Measurements from ENCODE around the gene HSD11B1. TPM values are rescaled to one million over a fixed set of nuclear protein-coding genes. Genes with fewer than 3 reads are reported as not detected.

Gene HSD11B1
- total RNA-seq, 1 donor from 2014 or later: 0.75 TPM

GRCh38 chr1:209723265-209723664 is 18.6 kb downstream of the HSD11B1 start:
- H3K4me3 ChIP-seq (ENCODE audit: low read depth, low read length): no peak overlapping the region
- no peak for TF ChIP-seq CTCF (conservative IDR thresholded peaks at IDR 0.05; ENCODE audit: low read depth, low read length)
- no peak for DNase-seq (ENCODE audit: low read depth)

GRCh38 chr1:209723756-209724693 is 19.4 kb downstream of the HSD11B1 start:
- no peak overlapping the region for H3K4me3 ChIP-seq (ENCODE audit: low read depth, low read length)
- DNase-seq (ENCODE audit: low read depth): no peak
- TF ChIP-seq CTCF (conservative IDR thresholded peaks at IDR 0.05; ENCODE audit: low read depth, low read length): no peak

GRCh38 chr1:209727286-209727685 is 22.6 kb downstream of the HSD11B1 start:
- TF ChIP-seq CTCF (conservative IDR thresholded peaks at IDR 0.05; ENCODE audit: low read depth, low read length): no peak
- DNase-seq (ENCODE audit: low read depth): no peak
- no peak overlapping the region for H3K4me3 ChIP-seq (ENCODE audit: low read depth, low read length)

- TF ChIP-seq CTCF (conservative IDR thresholded peaks at IDR 0.05; ENCODE audit: low read depth, low read length): no peak
- no peak overlapping the region for H3K4me3 ChIP-seq (ENCODE audit: low read depth, low read length)
- no peak for DNase-seq (ENCODE audit: low read depth)
Observed at GRCh38 chr1:209727785-209728184, 23.1 kb downstream of the HSD11B1 start.

- no peak overlapping the region for H3K4me3 ChIP-seq (ENCODE audit: low read depth, low read length)
- no peak for DNase-seq (ENCODE audit: low read depth)
- TF ChIP-seq CTCF (conservative IDR thresholded peaks at IDR 0.05; ENCODE audit: low read depth, low read length): no peak
Observed at GRCh38 chr1:209728466-209728865, 23.8 kb downstream of the HSD11B1 start.

- no peak overlapping the region for H3K4me3 ChIP-seq (ENCODE audit: low read depth, low read length)
- DNase-seq (ENCODE audit: low read depth): no peak
- TF ChIP-seq CTCF (conservative IDR thresholded peaks at IDR 0.05; ENCODE audit: low read depth, low read length): no peak
Observed at GRCh38 chr1:209729436-209729835, 24.8 kb downstream of the HSD11B1 start.

GRCh38 chr1:209732725-209733124 is 28.1 kb downstream of the HSD11B1 start:
- no peak for TF ChIP-seq CTCF (conservative IDR thresholded peaks at IDR 0.05; ENCODE audit: low read depth, low read length)
- no peak for DNase-seq (ENCODE audit: low read depth)
- H3K4me3 ChIP-seq (ENCODE audit: low read depth, low read length): no peak overlapping the region

Data from epithelial cell of proximal tubule (primary cell).